K562 (cell line): ENCODE results near the gene UBXN1. TPM values are rescaled to one million over a fixed set of nuclear protein-coding genes. Genes with fewer than 3 reads are reported as not detected.

Experiments
- CREB1 ChIP-seq, 2 experiments: sonication (generic) in 1 of 2; formaldehyde crosslinking in 1 of 2; IDR thresholded peaks; 2 replicates each; pipeline versions ENCODE4 v1.6.1 to v1.8.0; 2012 to 2022; ENCODE audit warnings: inconsistent platforms in 1 of 2, mild to moderate bottlenecking in 1 of 2, missing genetic modification reagents in 1 of 2, moderate library complexity in 1 of 2
- HMG20B ChIP-seq: fragments of 250-450 bp; sonication (Bioruptor Pico); IDR thresholded peaks from 2 replicates; pipeline ENCODE4 v1.5.0; 2021; ENCODE audit warnings: mild to moderate bottlenecking
- HNRNPLL ChIP-seq: fragments of 200-400 bp; formaldehyde crosslinking; IDR thresholded peaks from 2 replicates; pipeline ENCODE4 v1.6.1; 2017; ENCODE audit warnings: low read length, low read depth, mild to moderate bottlenecking; ENCODE audit not compliant: poor library complexity, severe bottlenecking
- MYNN ChIP-seq, 2 experiments: sonication (generic); formaldehyde crosslinking in 1 of 2; IDR thresholded peaks; 2 replicates each; pipeline versions ENCODE4 v1.5.0 to v1.6.1; 2016 to 2020; ENCODE audit warnings: antibody characterized with exemption in 1 of 2, missing genetic modification reagents in 1 of 2
- NELFE ChIP-seq: IDR thresholded peaks from 2 replicates; pipeline ENCODE4 v1.6.1; 2011; ENCODE audit warnings: mild to moderate bottlenecking; ENCODE audit not compliant: insufficient read depth, insufficient read length
- PCBP1 ChIP-seq: fragments of 200-400 bp; formaldehyde crosslinking; IDR thresholded peaks from 2 replicates; pipeline ENCODE4 v1.6.1; 2018; ENCODE audit warnings: mild to moderate bottlenecking, low read depth, low read length; ENCODE audit not compliant: poor library complexity, severe bottlenecking
- POLR2A ChIP-seq: fragments of 450-650 bp; conservative IDR thresholded peaks from 2 replicates; pipeline ENCODE4 v1.6.1; 2016
- RB1 ChIP-seq: fragments of 450-650 bp; IDR thresholded peaks from 2 replicates; pipeline ENCODE4 v1.6.1; 2017; ENCODE audit warnings: low read depth, mild to moderate bottlenecking
- SRSF9 ChIP-seq: fragments of 200-400 bp; formaldehyde crosslinking; IDR thresholded peaks from 2 replicates; pipeline ENCODE4 v1.6.1; 2017; ENCODE audit warnings: low read depth, low read length, borderline replicate concordance
- TRIM24 ChIP-seq, 2 experiments: fragments of 450-650 bp; IDR thresholded peaks; 2 replicates each; pipeline ENCODE4 v1.6.1; 2016
- ZBTB17 ChIP-seq: fragments of 450-650 bp; formaldehyde crosslinking; IDR thresholded peaks from 2 replicates; pipeline ENCODE4 v1.4.0; 2020; ENCODE audit warnings: mild to moderate bottlenecking
- polyA plus RNA-seq, 8 experiments: library from polyadenylated mRNA; depleted of rRNA in 4 of 8; stranded (reverse) in 5 of 8; unstranded in 3 of 8; fragments of >200 nt; fragmentation: Nextera tagmentation in 2 of 8; fragmentation: Illumina TruSeq in 1 of 8; extraction: Ambion mirVana in 2 of 8; extraction: Trizol in 1 of 8; gene quantifications; 2 replicates each; pipeline versions ENCODE4 v1.2.1 to v1.2.3, GENCODE V29; 2011 to 2014; ENCODE audit warnings: inconsistent platforms in 1 of 8, missing spikeins in 1 of 8
- total RNA-seq, 7 experiments: library from RNA; depleted of rRNA in 6 of 7; stranded (reverse); fragments of >200 nt in 6 of 7; fragmentation: Illumina TruSeq in 2 of 7; extraction: Trizol in 2 of 7; gene quantifications; 2 replicates each; pipeline versions ENCODE4 v1.2.1 to v1.2.3, GENCODE V29; 2011 to 2021; ENCODE audit warnings: low replicate concordance in 1 of 7
- TF ChIP-seq, protein P1 (sequence below): fragments of 200-800 bp; sonication (Bioruptor generic); IDR thresholded peaks from 2 replicates; pipeline ENCODE4 v1.6.1; 2017; ENCODE audit warnings: missing genetic modification characterization, missing compliant biosample characterization
- TF ChIP-seq, protein P2 (sequence below), 2 experiments: fragments of 450-650 bp; IDR thresholded peaks; 2 replicates each; pipeline ENCODE4 v1.6.1; 2016
- TF ChIP-seq, protein P3 (sequence below): fragments of 450-650 bp; formaldehyde crosslinking; IDR thresholded peaks from 2 replicates; pipeline ENCODE4 v1.4.0; 2020; ENCODE audit warnings: mild to moderate bottlenecking, mixed read lengths
- TF ChIP-seq, protein P4 (sequence below), 2 experiments: fragments of 200-800 bp in 1 of 2; sonication (Bioruptor generic) in 1 of 2; sonication (generic) in 1 of 2; formaldehyde crosslinking in 1 of 2; IDR thresholded peaks in 1 of 2; conservative IDR thresholded peaks in 1 of 2; 2 replicates each; pipeline versions ENCODE4 v1.5.0 to v1.6.1; 2016 to 2020; ENCODE audit warnings: missing compliant biosample characterization in 1 of 2, missing genetic modification characterization in 1 of 2, missing genetic modification reagents in 1 of 2
- TF ChIP-seq, protein P5 (sequence below): fragments of 450-650 bp; formaldehyde crosslinking; IDR thresholded peaks from 2 replicates; pipeline ENCODE4 v1.4.0; 2020; ENCODE audit warnings: mild to moderate bottlenecking, moderate library complexity

UBXN1 gene
- total and polyA plus RNA-seq, 9 of the 15 experiments (the other 6 are each of a cell fraction or from before 2014, with no cell fraction given) = 4.8 to 263 (median 99.7) TPM

DNA sequence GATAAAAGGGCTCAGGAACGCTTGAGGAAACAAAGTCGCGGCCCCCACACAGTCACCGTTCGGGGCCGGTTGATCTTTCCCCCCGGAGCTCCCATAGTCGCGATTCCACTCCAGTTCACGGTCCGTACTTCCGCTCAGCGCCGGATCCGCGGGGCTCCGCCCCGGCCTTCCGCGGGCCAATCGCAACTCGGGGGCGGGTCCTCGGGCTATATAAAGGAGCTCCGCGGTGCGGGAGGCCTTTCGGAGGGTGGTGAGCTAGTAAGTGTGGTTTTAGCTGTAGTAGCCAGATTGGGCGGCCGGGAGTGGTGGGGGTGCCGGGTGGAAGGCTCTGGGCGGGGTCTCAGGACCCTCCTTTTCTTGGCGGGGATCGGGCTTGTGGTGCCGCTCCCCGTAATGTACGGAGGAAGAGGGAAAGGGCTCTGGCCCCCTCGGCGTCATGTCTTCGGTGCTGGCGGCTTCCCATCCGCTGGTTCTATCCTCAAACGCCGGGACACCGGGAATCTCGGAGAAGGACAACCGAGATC lies 13.7 kb downstream of the UBXN1 start, which contains the start of the genes C11orf98 and CSKMT (continued):
- TF ChIP-seq, protein P1, sequence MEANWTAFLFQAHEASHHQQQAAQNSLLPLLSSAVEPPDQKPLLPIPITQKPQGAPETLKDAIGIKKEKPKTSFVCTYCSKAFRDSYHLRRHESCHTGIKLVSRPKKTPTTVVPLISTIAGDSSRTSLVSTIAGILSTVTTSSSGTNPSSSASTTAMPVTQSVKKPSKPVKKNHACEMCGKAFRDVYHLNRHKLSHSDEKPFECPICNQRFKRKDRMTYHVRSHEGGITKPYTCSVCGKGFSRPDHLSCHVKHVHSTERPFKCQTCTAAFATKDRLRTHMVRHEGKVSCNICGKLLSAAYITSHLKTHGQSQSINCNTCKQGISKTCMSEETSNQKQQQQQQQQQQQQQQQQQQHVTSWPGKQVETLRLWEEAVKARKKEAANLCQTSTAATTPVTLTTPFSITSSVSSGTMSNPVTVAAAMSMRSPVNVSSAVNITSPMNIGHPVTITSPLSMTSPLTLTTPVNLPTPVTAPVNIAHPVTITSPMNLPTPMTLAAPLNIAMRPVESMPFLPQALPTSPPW = peak; percentile 88
- TF ChIP-seq, protein P2, sequence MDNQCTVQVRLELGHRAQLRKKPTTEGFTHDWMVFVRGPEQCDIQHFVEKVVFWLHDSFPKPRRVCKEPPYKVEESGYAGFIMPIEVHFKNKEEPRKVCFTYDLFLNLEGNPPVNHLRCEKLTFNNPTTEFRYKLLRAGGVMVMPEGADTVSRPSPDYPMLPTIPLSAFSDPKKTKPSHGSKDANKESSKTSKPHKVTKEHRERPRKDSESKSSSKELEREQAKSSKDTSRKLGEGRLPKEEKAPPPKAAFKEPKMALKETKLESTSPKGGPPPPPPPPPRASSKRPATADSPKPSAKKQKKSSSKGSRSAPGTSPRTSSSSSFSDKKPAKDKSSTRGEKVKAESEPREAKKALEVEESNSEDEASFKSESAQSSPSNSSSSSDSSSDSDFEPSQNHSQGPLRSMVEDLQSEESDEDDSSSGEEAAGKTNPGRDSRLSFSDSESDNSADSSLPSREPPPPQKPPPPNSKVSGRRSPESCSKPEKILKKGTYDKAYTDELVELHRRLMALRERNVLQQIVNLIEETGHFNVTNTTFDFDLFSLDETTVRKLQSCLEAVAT (IDR thresholded peaks at IDR 0.05) = peak in 1 of 2 experiments; percentile 67; a peak in 2 of 4 replicates
- TF ChIP-seq CREB1 (IDR thresholded peaks at IDR 0.05) (peak; percentile 32; the same call in 1 of the 2 replicates), CREB1 (CRISPR knock-in tag; IDR thresholded peaks at IDR 0.05) (0 out of 2 replicates have a peak, but pooled peaks have one; percentile 21), HMG20B (CRISPR knock-in tag) (peak; percentile 93), SRSF9 (no peak), TRIM24 (IDR thresholded peaks at IDR 0.05) (peak in 1 of 2 experiments; percentile 26; a peak in 1 of 4 replicates), HNRNPLL (peak; percentile 81), ZBTB17 (CRISPR knock-in tag) (peak; percentile 85), NELFE (peak; percentile 79), PCBP1 (peak; percentile 91), POLR2A (peak; percentile 100), MYNN (IDR thresholded peaks at IDR 0.05) (peak; percentile 79; the same call in 1 of the 2 replicates), MYNN (CRISPR knock-in tag; IDR thresholded peaks at IDR 0.05) (no peak), RB1 (peak; percentile 78; the same call in 1 of the 2 replicates)
- TF ChIP-seq, protein P3, sequence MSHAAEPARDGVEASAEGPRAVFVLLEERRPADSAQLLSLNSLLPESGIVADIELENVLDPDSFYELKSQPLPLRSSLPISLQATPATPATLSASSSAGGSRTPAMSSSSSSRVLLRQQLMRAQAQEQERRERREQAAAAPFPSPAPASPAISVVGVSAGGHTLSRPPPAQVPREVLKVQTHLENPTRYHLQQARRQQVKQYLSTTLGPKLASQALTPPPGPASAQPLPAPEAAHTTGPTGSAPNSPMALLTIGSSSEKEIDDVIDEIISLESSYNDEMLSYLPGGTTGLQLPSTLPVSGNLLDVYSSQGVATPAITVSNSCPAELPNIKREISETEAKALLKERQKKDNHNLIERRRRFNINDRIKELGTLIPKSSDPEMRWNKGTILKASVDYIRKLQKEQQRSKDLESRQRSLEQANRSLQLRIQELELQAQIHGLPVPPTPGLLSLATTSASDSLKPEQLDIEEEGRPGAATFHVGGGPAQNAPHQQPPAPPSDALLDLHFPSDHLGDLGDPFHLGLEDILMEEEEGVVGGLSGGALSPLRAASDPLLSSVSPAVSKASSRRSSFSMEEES = peak; percentile 36
- TF ChIP-seq, protein P4, sequence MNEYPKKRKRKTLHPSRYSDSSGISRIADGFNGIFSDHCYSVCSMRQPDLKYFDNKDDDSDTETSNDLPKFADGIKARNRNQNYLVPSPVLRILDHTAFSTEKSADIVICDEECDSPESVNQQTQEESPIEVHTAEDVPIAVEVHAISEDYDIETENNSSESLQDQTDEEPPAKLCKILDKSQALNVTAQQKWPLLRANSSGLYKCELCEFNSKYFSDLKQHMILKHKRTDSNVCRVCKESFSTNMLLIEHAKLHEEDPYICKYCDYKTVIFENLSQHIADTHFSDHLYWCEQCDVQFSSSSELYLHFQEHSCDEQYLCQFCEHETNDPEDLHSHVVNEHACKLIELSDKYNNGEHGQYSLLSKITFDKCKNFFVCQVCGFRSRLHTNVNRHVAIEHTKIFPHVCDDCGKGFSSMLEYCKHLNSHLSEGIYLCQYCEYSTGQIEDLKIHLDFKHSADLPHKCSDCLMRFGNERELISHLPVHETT (CRISPR knock-in tag; conservative IDR thresholded peaks at IDR 0.05 in 1 of 2, IDR thresholded peaks at IDR 0.05 in 1 of 2) = peak in 1 of 2 experiments; percentile 49; a peak in 1 of 4 replicates
- TF ChIP-seq, protein P5, sequence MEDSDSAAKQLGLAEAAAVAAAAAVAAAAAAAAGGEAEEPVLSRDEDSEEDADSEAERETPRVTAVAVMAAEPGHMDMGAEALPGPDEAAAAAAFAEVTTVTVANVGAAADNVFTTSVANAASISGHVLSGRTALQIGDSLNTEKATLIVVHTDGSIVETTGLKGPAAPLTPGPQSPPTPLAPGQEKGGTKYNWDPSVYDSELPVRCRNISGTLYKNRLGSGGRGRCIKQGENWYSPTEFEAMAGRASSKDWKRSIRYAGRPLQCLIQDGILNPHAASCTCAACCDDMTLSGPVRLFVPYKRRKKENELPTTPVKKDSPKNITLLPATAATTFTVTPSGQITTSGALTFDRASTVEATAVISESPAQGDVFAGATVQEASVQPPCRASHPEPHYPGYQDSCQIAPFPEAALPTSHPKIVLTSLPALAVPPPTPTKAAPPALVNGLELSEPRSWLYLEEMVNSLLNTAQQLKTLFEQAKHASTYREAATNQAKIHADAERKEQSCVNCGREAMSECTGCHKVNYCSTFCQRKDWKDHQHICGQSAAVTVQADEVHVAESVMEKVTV (CRISPR knock-in tag) = 0 out of 2 replicates have a peak, but pooled peaks have one; percentile 8
